ENCODE data around the gene MEST.
"Not testable (repeated sequence)": the region's sequence is repeated elsewhere in the genome, so short reads cannot be mapped to it uniquely, and the experiment has no call there.

The MEST gene

GRCh38 chr7:130491841-130492522 is at the start of gene MEST:
Gene MEST, plus strand, starts transcription at chr7:130492085. Its CDS starts 229 bp downstream, at chr7:130492314.
- DNase-seq (ENCODE audit: low spot score), result no peak

GRCh38 chr7:130442601-130443000 is 49.3 kb upstream of the MEST start:
- no peak for DNase-seq (ENCODE audit: low spot score)

DNA sequence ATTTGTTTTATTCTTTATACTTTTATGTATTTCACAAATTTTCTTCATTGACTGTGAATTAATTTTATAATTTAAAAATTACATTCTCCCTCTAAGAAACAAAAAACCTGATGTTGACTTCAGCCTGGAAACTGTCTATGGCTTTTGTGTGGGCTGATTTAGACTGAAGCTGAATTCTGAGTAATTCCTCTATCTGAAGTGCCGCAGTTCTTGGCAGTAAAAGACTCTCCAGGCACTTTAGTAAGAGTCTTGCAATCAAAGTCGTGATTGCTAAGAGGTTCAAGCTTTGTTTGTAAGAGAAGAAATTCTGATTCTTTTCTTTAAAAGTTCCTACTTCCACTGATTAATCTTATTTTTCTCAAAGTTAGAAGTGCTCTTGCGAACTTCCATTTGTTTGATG is 47.7 kb upstream of the MEST start:
- DNase-seq (ENCODE audit: low spot score), result no peak

DNA sequence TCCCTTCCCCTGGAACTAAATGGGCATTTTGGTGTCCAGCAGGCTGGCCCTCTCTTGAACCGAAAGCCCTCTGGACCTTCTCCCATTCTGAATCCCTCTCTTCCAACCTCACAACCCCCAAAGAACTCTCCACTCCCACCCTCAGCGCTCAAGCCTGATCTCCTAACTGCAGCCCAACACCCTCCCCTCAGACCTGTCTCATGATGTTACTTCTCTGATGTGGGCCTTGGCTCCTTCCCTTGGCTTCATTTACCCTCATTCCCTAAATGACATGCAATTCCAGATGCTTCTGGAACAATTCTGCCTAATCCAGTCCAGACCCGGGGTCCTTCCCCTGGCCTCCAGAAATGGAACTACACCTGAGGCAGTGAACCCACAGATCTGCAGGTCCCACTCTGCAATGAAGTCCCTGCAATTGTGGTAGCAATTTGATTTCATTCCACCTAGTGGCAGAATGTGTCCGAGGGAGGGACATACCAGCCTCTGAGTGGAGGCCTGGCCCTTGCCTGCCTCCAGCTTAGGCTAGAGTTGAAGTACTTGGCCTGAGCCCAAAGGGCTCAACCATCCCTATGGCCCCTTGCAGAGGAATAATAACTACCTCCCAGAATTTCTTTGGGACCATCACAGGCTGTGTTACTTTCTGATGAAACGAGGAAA is 47.0 kb upstream of the MEST start:
- no peak for DNase-seq (ENCODE audit: low spot score)

DNA sequence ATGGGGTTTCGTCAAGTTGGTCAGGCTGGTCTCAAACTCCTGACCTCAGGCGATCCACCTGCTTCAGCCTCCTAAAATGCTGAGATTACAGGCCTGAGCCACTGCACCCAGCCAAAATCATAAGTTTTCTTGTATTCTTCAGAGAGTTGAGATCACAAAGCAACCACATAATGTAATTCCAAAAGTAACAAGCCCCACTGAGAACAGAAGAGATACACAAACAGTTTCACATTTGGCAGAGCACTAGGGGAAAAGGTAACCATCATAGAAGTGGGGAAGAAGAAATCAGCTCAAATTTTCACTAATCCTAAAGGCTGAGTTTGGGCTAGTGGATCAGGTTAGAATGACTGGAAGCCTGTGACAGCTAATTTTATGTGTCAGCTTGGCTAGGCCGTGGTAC is 45.6 kb upstream of the MEST start:
- peak; percentile 44 for DNase-seq (ENCODE audit: low spot score)

DNA sequence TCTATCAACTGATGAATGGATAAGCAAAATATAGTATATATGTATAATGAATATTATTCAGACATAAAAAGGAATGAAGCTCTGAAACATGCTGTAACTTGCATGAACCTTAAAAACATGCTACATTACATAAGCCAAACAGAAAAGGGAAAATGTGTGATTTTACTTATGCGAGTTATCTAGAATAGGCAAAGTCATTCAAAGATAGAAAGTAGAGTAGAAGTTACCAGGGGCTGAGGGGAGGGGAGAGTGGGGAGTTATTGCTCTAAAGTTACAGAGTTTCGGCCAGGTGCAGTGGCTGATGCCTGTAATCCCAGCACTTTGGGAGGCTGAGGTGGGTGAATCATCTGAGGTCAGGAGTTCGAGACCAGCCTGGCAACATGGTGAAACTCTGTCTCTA is 40.5 kb upstream of the MEST start:
- not testable (repeated sequence) for DNase-seq (ENCODE audit: low spot score)

DNA sequence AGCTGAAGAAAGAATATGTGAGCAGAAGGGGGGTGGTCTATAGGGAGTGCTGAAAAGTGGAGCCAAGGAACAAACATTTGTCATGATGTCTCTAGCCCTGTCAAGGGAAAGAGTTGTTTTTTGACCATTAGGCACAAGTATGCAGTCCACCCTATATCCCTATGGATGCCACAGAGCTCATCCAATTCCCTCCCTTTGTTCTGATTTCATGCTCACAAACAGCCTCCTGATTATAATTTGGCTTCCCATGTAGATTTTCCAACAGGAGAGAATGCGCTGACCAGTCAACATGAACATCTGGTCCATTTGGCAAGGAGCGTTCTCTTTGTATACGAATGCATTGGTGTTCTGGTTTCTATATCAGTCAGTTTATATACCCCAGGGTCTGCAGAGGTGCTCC is 38.9 kb upstream of the MEST start:
- no peak for DNase-seq (ENCODE audit: low spot score)

DNA sequence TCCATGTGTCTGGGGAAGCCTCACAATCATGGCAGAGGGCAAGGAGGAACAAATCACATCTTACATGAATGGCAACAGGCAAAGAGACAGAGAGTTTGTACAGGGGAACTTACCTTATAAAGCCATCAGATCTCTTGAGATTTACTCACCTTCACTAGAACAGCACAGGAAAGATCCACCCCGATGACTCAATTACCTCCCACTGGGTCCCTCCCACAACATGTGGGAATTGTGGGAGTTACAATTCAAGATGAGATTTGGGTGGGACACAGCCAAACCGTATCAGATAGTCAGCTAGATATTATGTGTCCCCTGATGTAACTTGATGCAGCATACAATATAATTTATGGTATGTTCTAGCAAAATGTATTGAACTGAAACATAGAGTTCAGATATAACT is 36.9 kb upstream of the MEST start:
- no peak for DNase-seq (ENCODE audit: low spot score)

- no peak for DNase-seq (ENCODE audit: low spot score)
These were observed 33.6 kb upstream of the MEST start for GRCh38 chr7:130458257-130458656.

- DNase-seq (ENCODE audit: low spot score), result no peak
These were observed 30.6 kb upstream of the MEST start for GRCh38 chr7:130461272-130461671.

GRCh38 chr7:130463553-130464434 is 28.1 kb upstream of the MEST start:
- DNase-seq (ENCODE audit: low spot score), result no peak

DNA sequence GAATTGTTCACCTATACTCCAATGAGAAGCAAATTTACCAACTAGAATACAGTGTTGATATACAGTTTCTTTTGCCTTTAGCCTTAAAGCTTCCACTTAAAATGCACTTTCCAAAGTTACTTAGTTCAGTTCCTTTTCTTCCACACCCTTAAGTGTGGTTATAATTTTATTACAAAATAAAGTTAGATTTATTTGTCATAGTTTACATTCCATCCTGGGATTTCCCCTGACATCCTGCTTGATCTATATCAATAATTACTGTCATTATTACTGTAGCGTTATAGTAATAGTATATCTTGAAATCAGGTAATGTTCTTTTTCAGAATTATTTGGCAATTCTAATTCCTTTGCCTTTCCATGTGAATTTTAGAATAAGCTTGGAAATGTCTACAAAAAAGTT is 23.3 kb upstream of the MEST start:
- no peak for DNase-seq (ENCODE audit: low spot score)

DNA sequence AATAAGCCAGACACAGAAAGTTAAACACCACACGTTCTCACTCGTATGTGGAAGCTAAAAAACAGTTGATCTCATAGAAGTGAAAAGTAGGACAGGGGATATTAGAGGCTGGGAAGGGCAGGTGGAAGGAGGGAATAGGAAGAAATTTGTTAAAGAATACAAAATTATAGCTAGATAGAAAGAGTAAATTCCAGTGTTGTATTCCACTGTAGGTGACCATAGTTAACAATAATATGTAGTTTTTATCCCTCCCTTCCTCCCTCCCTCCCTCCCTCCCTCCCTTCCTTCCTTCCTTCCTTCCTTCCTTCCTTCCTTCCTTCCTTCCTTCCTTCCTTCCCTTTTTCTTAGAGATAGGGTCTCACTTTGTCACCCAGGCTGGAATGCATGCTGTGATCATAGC is 19.9 kb upstream of the MEST start:
- DNase-seq (ENCODE audit: low spot score), result no peak

- DNase-seq (ENCODE audit: low spot score), result no peak
These were observed 18.6 kb upstream of the MEST start for GRCh38 chr7:130473289-130473688.

DNA sequence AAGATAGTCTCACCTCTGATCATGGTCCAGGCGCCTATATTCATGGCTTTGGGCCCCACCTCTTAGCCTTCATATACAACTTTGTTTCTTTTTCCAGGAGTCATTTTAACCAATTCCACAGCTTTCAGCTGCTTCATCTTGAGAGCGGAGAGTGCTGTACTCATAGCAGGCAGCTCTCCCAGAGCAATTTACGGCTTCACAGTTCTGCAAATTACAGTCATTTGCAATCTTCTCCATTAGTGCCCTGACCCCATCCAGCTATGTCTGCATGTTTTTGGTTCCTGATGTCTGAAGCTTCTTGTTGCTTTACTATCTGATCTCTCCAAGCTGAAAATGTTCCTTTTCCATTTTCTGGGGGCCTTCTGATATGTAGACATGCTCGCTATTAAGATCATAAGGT is 18.0 kb upstream of the MEST start:
- no peak for DNase-seq (ENCODE audit: low spot score)

DNA sequence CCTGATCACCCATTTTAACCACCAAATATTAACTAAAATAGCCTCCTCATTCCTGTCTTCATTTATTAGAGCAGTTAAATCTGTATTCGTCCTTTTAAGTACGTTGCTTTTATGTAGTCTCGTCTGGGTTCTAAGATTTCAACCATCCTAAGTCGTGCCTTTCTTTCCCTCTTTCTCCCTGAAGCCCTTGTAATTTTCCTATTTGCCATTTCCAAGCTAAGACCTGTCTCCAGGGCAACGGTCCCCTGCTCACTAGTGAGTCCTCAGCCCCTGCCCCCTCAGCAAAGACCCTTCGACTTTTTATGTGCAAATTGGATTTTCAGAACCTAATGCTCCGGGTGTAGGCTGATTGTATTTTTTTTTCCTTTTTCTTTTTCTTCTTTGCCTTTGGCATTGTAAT is 16.1 kb upstream of the MEST start:
- no peak for DNase-seq (ENCODE audit: low spot score)

- DNase-seq (ENCODE audit: low spot score), result no peak
These were observed 15.4 kb upstream of the MEST start for GRCh38 chr7:130476297-130477150.

DNA sequence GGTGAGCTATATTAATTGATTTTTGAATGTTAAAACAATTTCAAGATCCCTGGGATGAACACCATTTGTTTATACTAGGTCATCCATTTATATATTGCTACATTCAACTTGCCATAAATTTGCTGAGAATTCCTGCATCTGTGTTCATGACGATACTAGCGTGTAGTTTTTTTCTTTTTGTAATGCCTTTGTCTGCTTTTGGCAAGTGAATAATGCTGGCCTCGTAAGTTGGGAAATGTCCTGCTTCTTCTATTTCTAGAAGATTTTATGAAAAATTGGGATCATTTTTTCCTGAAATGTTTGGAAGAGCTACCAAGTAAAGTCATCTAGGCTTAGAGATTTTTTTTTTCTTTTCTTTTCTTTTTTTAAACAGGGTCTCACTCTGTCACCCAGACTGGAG is 12.9 kb upstream of the MEST start:
- no peak for DNase-seq (ENCODE audit: low spot score)

DNA sequence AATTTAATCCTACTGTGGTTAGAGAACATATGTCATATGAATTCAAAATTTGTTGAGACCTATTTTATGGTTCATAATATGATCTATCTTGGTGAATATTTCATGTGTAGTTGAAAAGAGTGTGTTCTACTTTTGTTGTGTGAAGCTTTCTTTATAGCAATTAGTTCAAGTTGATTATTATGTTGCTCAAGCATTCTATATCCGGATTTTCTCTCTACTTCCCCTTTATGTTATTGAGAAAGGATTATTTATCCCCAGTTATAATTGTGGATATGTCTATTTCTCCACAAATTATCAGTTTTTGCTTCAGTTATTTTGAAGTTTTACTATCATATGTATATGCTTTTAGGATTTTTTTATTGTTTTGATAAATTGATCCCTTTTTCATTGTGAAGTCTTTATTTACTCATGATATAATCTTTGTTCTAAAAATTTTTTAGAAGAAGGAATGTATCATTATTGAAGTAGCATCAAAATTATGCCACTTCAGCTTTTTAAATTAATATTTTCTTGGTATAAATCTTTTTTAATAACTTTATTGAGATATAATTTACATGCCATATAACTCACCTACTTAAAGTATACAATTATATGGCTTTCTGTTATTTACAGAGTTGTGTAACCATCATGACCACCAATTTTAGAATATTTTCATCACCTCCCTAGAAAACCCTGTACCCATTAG is 12.0 kb upstream of the MEST start:
- DNase-seq (ENCODE audit: low spot score), result no peak

GRCh38 chr7:130481898-130482297 is 10.0 kb upstream of the MEST start:
- no peak for DNase-seq (ENCODE audit: low spot score)

GRCh38 chr7:130483031-130483430 is 8.9 kb upstream of the MEST start:
- no peak for DNase-seq (ENCODE audit: low spot score)

GRCh38 chr7:130485734-130486113 is 6.2 kb upstream of the MEST start:
- DNase-seq (ENCODE audit: low spot score), result no peak

Measured in activated CD4-positive, alpha-beta T cell treated with anti-CD3 and anti-CD28 coated beads, Interleukin-2, Interleukin-4, amounts not matched to agents 100 ng/mL and 50 ng/mL, durations not matched to agents 16 hours and 8 hours (primary cell).